H1 (cell line): Measurements from ENCODE around the gene OR13A1. TPM values are rescaled to one million over a fixed set of nuclear protein-coding genes. Genes with fewer than 3 reads are reported as not detected.

Experiments
- CTBP2 ChIP-seq: IDR thresholded peaks from 2 replicates; pipeline ENCODE4 v1.7.0; 2011; ENCODE audit warnings: borderline replicate concordance, mild to moderate bottlenecking, moderate library complexity, mixed read lengths, low read length; ENCODE audit not compliant: insufficient read depth, insufficient read length
- KDM4A ChIP-seq: IDR thresholded peaks from one replicate; pipeline ENCODE4 v1.7.1; 2012; ENCODE audit warnings: low read depth, mild to moderate bottlenecking, moderate library complexity, low read length, inconsistent platforms; ENCODE audit not compliant: severe bottlenecking
- SIX5 ChIP-seq: IDR thresholded peaks from 2 replicates; pipeline ENCODE4 v1.6.1; 2011; ENCODE audit warnings: mild to moderate bottlenecking, low read depth, low read length
- polyA plus RNA-seq, 7 experiments: library from polyadenylated mRNA; depleted of rRNA in 3 of 7; stranded (reverse) in 5 of 7; unstranded in 2 of 7; fragments of >200 nt in 5 of 7; fragments of 200-250 nt in 2 of 7; gene quantifications; 1 replicate in 5 of 7; 2 replicates in 1 of 7; 4 replicates in 1 of 7; pipeline versions ENCODE4 v1.2.1 to v1.2.3, GENCODE V29; 2011 to 2013; ENCODE audit warnings: missing spikeins in 2 of 7, mixed read lengths in 2 of 7
- total RNA-seq: library from RNA; stranded (reverse); fragmentation: NEBNext Ultra II Directional; extraction: Animal tissue kit (Norgen Biotek cat#: 25700); gene quantifications from 2 replicates; pipeline ENCODE4 v1.2.1, GENCODE V29; 2021

The OR13A1 gene
- total and polyA plus RNA-seq, 2 of the 8 experiments (the other 6 are each of a cell fraction or from before 2014, with no cell fraction given), result 0.53 TPM; not detected in 1

GRCh38 chr10:45279682-45280081 is 35.7 kb downstream of the OR13A1 start (continued):
- TF ChIP-seq CTBP2, result no peak
- no peak for TF ChIP-seq KDM4A
- TF ChIP-seq SIX5, result no peak
